Measurements from ENCODE around the gene MACROH2A1.

- peak; percentile 75 to 77 for TF ChIP-seq POLR2A (IDR thresholded peaks at IDR 0.05)
- TF ChIP-seq, protein P1, sequence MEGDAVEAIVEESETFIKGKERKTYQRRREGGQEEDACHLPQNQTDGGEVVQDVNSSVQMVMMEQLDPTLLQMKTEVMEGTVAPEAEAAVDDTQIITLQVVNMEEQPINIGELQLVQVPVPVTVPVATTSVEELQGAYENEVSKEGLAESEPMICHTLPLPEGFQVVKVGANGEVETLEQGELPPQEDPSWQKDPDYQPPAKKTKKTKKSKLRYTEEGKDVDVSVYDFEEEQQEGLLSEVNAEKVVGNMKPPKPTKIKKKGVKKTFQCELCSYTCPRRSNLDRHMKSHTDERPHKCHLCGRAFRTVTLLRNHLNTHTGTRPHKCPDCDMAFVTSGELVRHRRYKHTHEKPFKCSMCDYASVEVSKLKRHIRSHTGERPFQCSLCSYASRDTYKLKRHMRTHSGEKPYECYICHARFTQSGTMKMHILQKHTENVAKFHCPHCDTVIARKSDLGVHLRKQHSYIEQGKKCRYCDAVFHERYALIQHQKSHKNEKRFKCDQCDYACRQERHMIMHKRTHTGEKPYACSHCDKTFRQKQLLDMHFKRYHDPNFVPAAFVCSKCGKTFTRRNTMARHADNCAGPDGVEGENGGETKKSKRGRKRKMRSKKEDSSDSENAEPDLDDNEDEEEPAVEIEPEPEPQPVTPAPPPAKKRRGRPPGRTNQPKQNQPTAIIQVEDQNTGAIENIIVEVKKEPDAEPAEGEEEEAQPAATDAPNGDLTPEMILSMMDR (IDR thresholded peaks at IDR 0.05), result peak in 3 of 5 experiments; percentile 11 to 55 (median 11)
Observed at GRCh38 chr5:135398855-135399793, at the start of gene MACROH2A1.
